PC-9 (cell line): ENCODE measurements around the gene FAF1. TPM values are rescaled to one million over a fixed set of nuclear protein-coding genes. Genes with fewer than 3 reads are reported as not detected.

ENCODE experiments used
- BruUV-seq: library from RNA; stranded (reverse); fragments of 400-500 nt; replicated peaks from 2 replicates; lab custom pipeline; 2021; lab: Mats Ljungman, UMichigan
- CTCF ChIA-PET: fragments of 300-600 bp; sonication (Branson Sonifier 250); formaldehyde crosslinking; loops from one replicate; lab custom pipeline; 2022; ENCODE audit warnings: antibody characterized with exemption; lab: Charles Lee
- POLR2A ChIA-PET: fragments of 300-600 bp; sonication (Branson Sonifier 250); formaldehyde crosslinking; loops from one replicate; lab custom pipeline; 2022; ENCODE audit warnings: antibody characterized with exemption; ENCODE audit not compliant: unreplicated experiment; lab: Charles Lee
- DNase-seq, 2 experiments: peaks; one replicate each; pipeline versions ENCODE4 v3.0.0 to v3.0.0-alpha.2; 2015 to 2022; ENCODE audit warnings: mixed read lengths in 1 of 2
- H2AFZ ChIP-seq: fragments of 200-600 bp; sonication (generic); 2 replicates; pipeline ENCODE4 v1.8.1; 2017; ENCODE audit warnings: antibody characterized with exemption
- H3F3A ChIP-seq: fragments of 200-600 bp; sonication (generic); 2 replicates; pipeline ENCODE4 v1.8.1; 2017; ENCODE audit warnings: antibody characterized with exemption, mild to moderate bottlenecking, low read depth; ENCODE audit not compliant: insufficient read depth
- H3K27ac ChIP-seq: fragments of 200-600 bp; sonication (generic); 2 replicates; pipeline ENCODE4 v1.6.1; 2016; ENCODE audit warnings: mixed run types
- H3K27me3 ChIP-seq: fragments of 200-600 bp; sonication (generic); 2 replicates; pipeline ENCODE4 v1.6.1; 2016; ENCODE audit warnings: low read depth, mixed run types; ENCODE audit not compliant: insufficient read depth
- H3K36me3 ChIP-seq: fragments of 200-600 bp; sonication (generic); 2 replicates; pipeline ENCODE4 v1.6.1; 2016; ENCODE audit warnings: low read depth, mixed run types
- H3K4me1 ChIP-seq: fragments of 200-600 bp; sonication (generic); replicated peaks from 2 replicates; pipeline ENCODE4 v1.6.1; 2016; ENCODE audit warnings: mixed run types; ENCODE audit not compliant: insufficient read depth
- H3K4me2 ChIP-seq: fragments of 200-600 bp; sonication (generic); 2 replicates; pipeline ENCODE4 v1.6.1; 2017; ENCODE audit warnings: mixed run types
- H3K4me3 ChIP-seq: fragments of 200-600 bp; sonication (generic); 2 replicates; pipeline ENCODE4 v1.6.1; 2016; ENCODE audit warnings: mixed run types
- H3K79me2 ChIP-seq: fragments of 200-600 bp; sonication (generic); 2 replicates; pipeline ENCODE4 v1.6.1; 2017; ENCODE audit warnings: low read depth, mixed run types
- H3K9me2 ChIP-seq: fragments of 200-600 bp; sonication (generic); 2 replicates; pipeline ENCODE4 v1.8.1; 2017; ENCODE audit warnings: mild to moderate bottlenecking; ENCODE audit not compliant: insufficient read depth
- H3K9me3 ChIP-seq: fragments of 200-600 bp; sonication (generic); 2 replicates; pipeline ENCODE4 v1.8.1; 2016; ENCODE audit warnings: low read depth; ENCODE audit not compliant: insufficient read depth
- H4K20me1 ChIP-seq: fragments of 200-600 bp; sonication (generic); 2 replicates; pipeline ENCODE4 v1.8.1; 2017; ENCODE audit not compliant: insufficient read depth
- EZH2 ChIP-seq: fragments of 200-600 bp; sonication (generic); IDR thresholded peaks from 2 replicates; pipeline ENCODE4 v1.8.0; 2017; ENCODE audit warnings: antibody characterized with exemption, low read depth
- intact Hi-C: fragments of 100-400 bp; cut with micrococcal nuclease; formaldehyde crosslinking; loops from one replicate; pipeline ENCODE4 v1.10.0; 2022; ENCODE audit not compliant: unreplicated experiment
- total RNA-seq: library from RNA; stranded (reverse); gene quantifications from 2 replicates; pipeline ENCODE4 v1.2.3, GENCODE V29; 2021
- TF ChIP-seq, protein P1 (sequence below): fragments of 200-600 bp; sonication (generic); conservative IDR thresholded peaks from 2 replicates; pipeline ENCODE4 v1.6.1; 2017; ENCODE audit warnings: mixed run types, antibody characterized with exemption, mild to moderate bottlenecking, moderate library complexity

The FAF1 gene
- total RNA-seq, 1 experiment from 2014 or later, result 105 TPM

DNA sequence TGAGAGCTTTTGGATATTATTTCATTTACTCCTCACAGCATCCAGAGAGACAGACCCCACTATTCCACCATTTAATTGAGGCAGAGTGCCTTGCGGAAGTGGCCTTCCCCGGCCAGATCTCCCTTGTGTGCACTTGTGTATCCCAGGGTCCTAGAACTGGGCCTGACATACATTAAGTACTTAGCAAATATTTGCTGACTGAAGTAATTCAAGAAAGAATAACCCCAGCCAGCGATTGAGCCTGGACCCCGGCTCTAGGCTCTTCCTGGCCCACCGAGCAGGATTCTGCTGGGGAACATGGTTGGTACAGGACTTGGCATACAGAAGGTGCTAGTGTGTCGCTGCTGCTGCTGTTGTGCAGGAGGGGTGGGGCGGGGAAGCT lies 545.2 kb downstream of the FAF1 start:
- Histone ChIP-seq H3K4me2 (no peak overlapping the region), H3K4me1 (no peaks in the 10 kb centered on the region), H3K79me2 (no peaks in the 10 kb centered on the region), H3K4me3 (no peak overlapping the region), H3K9me2 (no peaks in the 10 kb centered on the region), H3K27me3 (peaks cover 46% of the 10 kb centered on the region), H2AFZ (no peak overlapping the region), H3K9me3 (no peaks in the 10 kb centered on the region), H4K20me1 (no peaks in the 10 kb centered on the region), H3F3A (no peaks in the 10 kb centered on the region), H3K36me3 (no peaks in the 10 kb centered on the region), H3K27ac (no peak overlapping the region)
- BruUV-seq, result no TSS peak
- DNase-seq, result no peak
- TF ChIP-seq, protein P1, sequence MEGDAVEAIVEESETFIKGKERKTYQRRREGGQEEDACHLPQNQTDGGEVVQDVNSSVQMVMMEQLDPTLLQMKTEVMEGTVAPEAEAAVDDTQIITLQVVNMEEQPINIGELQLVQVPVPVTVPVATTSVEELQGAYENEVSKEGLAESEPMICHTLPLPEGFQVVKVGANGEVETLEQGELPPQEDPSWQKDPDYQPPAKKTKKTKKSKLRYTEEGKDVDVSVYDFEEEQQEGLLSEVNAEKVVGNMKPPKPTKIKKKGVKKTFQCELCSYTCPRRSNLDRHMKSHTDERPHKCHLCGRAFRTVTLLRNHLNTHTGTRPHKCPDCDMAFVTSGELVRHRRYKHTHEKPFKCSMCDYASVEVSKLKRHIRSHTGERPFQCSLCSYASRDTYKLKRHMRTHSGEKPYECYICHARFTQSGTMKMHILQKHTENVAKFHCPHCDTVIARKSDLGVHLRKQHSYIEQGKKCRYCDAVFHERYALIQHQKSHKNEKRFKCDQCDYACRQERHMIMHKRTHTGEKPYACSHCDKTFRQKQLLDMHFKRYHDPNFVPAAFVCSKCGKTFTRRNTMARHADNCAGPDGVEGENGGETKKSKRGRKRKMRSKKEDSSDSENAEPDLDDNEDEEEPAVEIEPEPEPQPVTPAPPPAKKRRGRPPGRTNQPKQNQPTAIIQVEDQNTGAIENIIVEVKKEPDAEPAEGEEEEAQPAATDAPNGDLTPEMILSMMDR, result no peak
- ChIA-PET POLR2A (no interaction called here), CTCF (no interaction called here)
- intact Hi-C loops, result no loop called here

DNA sequence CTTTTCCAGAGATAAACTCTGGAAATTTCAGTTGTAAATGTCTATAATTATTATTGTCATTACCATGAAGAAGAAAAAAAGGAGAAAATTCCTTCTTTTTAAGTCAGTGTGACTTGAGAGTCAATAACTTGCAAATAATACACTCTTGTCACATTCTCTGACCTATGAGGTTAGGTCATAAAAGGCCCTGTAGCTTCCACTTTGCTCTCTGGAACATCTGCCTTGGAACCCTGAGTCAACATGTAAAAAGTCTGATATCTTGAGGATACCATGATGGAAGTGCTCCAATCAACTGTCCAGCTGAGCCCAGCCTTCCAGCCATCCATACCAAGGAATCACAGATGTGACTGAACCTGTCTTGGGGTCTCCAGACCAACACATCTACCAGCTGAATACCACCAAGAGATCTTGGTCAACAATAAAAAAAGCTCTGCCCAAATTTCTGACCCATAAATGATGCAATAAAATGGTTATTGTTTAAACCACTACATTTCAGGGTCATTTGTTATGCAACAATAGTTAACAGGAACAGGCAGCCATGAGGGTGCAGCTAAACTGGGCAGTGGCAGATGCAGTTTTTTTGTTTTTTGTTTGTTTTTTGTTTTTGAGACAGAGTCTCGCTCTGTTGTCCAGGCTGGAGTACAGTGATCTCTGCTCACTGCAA lies 547.1 kb downstream of the FAF1 start:
- Histone ChIP-seq H3K4me3 (no peak overlapping the region), H2AFZ (no peak overlapping the region), H3K36me3 (no peaks in the 10 kb centered on the region), H3K4me2 (no peak overlapping the region), H3K27me3 (peaks cover 49% of the 10 kb centered on the region), H3K4me1 (no peaks in the 10 kb centered on the region), H3K9me2 (peaks cover 5% of the 10 kb centered on the region), H3K9me3 (no peaks in the 10 kb centered on the region), H3F3A (no peaks in the 10 kb centered on the region), H3K79me2 (no peaks in the 10 kb centered on the region), H4K20me1 (no peaks in the 10 kb centered on the region), H3K27ac (no peak overlapping the region)
- no TSS peak for BruUV-seq
- intact Hi-C loops, result no loop called here
- CTCF ChIA-PET, result no interaction called here
- DNase-seq, result no peak
- POLR2A ChIA-PET, result no interaction called here
- TF ChIP-seq, protein P1, result no peak
- no peak for TF ChIP-seq EZH2

DNA sequence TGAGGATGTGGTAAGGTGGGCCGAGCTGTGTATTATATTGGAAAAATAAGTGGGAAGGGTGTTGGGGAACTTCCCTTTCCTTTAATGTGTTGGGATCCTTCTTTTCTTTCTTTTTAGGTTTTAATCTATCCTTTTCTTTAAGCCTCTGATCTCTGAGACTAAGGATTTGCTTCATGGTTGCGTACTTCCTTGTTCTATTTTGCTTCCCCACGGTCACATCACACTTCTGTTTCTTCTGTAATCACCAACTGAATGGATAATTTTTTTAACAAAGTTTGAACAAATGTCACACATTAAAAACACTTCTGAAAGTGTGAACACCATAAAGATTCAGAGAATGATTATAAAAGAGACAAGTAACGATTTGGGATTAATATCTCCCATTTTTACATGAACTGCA lies 554.3 kb downstream of the FAF1 start:
- no peak overlapping the region for H3K27ac ChIP-seq
- H2AFZ ChIP-seq, result no peak overlapping the region
- peaks cover 5% of the 10 kb centered on the region for H3K9me2 ChIP-seq
- no peak overlapping the region for H3K4me2 ChIP-seq
- H3K4me1 ChIP-seq, result no peaks in the 10 kb centered on the region
- TF ChIP-seq EZH2, result no peak
- TF ChIP-seq, protein P1, result no peak
- H3K4me3 ChIP-seq, result no peak overlapping the region
- intact Hi-C loops, result no loop called here
- H4K20me1 ChIP-seq, result no peaks in the 10 kb centered on the region
- ChIA-PET POLR2A (no interaction called here), CTCF (no interaction called here)
- no peaks in the 10 kb centered on the region for H3K36me3 ChIP-seq
- peaks cover 9% of the 10 kb centered on the region; the same call in 1 of the 2 replicates for H3K27me3 ChIP-seq
- no peaks in the 10 kb centered on the region for H3K9me3 ChIP-seq
- H3K79me2 ChIP-seq, result no peaks in the 10 kb centered on the region
- no TSS peak for BruUV-seq
- DNase-seq, result no peak
- H3F3A ChIP-seq, result no peaks in the 10 kb centered on the region
